ENCODE data around the gene CARD16. TPM values are rescaled to one million over a fixed set of nuclear protein-coding genes. Genes with fewer than 3 reads are reported as not detected.
A peak's percentile ranks its signal among the peaks of the same experiment; 100 is the strongest.

Gene CARD16
- total RNA-seq, 5 donors from 2014 or later (not counting 1 experiment from before 2014, with no cell fraction given) = 39.0 to 52.3 (median 44.9) TPM

DNA sequence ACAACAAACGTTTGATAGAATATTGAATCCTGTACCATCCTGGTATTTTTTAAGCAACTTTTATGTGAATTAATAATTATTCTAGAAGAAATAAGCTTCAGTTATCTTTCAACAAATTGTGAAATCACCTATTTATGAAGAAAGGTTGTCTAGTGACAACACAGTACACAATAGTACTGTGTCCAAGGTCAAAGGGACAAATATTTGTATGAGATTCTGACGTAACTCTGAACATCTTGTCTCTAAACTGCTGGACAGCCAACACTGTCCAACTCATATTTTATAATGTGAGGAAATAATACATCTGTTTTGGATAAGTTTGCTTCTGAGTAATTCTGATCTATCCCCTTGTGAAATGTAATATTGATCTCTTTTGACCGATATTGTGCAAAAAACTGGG is 41.1 kb downstream of the CARD16 start:
- no peaks in the 10 kb centered on the region for H3K9me3 Mint-ChIP-seq
- H3K4me1 ChIP-seq (ENCODE audit: control insufficient read depth in 1 of 2, extremely low read depth in 1 of 2, insufficient read depth in 2 of 2, low read length in 2 of 2) = no peaks in the 10 kb centered on the region
- DNase-seq = no peak
- ChIA-PET CTCF (no interaction called here), POLR2A (no interaction called here)
- H3K27me3 ChIP-seq (replicated peaks in 1 of 2; ENCODE audit: control insufficient read depth in 2 of 2, extremely low read depth in 1 of 2, insufficient read depth in 2 of 2, low read length in 1 of 2) = no peaks in the 10 kb centered on the region
- H3K4me1 Mint-ChIP-seq = peaks cover 5 to 8% (median 7%) of the 10 kb centered on the region in 3 donors
- no peaks in the 10 kb centered on the region for H3K36me3 ChIP-seq (ENCODE audit: control insufficient read depth in 2 of 2, extremely low read depth in 1 of 2, insufficient read depth in 1 of 2, low read length in 1 of 2)
- no CpG with 5 or more reads among the region's 3 CpGs for WGBS (ENCODE audit: insufficient coverage)
- H3K4me3 ChIP-seq (ENCODE audit: control insufficient read depth in 1 of 2, extremely low read depth in 1 of 2, low read length in 1 of 2) = no peak overlapping the region
- H3K9me3 ChIP-seq = no peaks in the 10 kb centered on the region
- no peak overlapping the region for H3K27ac ChIP-seq (ENCODE audit: low read length)
- no peaks in the 10 kb centered on the region for H3K27me3 Mint-ChIP-seq
- H3K4me3 Mint-ChIP-seq = no peak overlapping the region
- no peak for ATAC-seq (replicated peaks in 1 of 4)
- no peak overlapping the region for H3K27ac Mint-ChIP-seq
- H3K36me3 Mint-ChIP-seq = no peaks in the 10 kb centered on the region

- no peaks in the 10 kb centered on the region for H3K27me3 Mint-ChIP-seq
- no peak overlapping the region for H3K27ac Mint-ChIP-seq
- H3K9me3 Mint-ChIP-seq = no peaks in the 10 kb centered on the region
- ChIA-PET POLR2A (no interaction called here), CTCF (interaction anchor here in 1 of 2 donors (0.6 kb wide), 1 partner anchor 1063 kb away, joined by 8 read pairs; no protein-coding TSS in a partner anchor)
- whole genome bisulfite sequencing (ENCODE audit: insufficient coverage) = no CpG with 5 or more reads among the region's 2 CpGs
- H3K36me3 Mint-ChIP-seq = no peaks in the 10 kb centered on the region
- H3K4me1 Mint-ChIP-seq = peaks cover 5 to 8% (median 7%) of the 10 kb centered on the region in 3 donors
- no peaks in the 10 kb centered on the region for H3K36me3 ChIP-seq (ENCODE audit: control insufficient read depth in 2 of 2, extremely low read depth in 1 of 2, insufficient read depth in 1 of 2, low read length in 1 of 2)
- H3K27ac ChIP-seq (ENCODE audit: low read length) = no peak overlapping the region
- no peak overlapping the region for H3K4me3 ChIP-seq (ENCODE audit: control insufficient read depth in 1 of 2, extremely low read depth in 1 of 2, low read length in 1 of 2)
- no peak for ATAC-seq (replicated peaks in 1 of 4)
- no peak overlapping the region for H3K4me3 Mint-ChIP-seq
- no peak for DNase-seq
- H3K27me3 ChIP-seq (replicated peaks in 1 of 2; ENCODE audit: control insufficient read depth in 2 of 2, extremely low read depth in 1 of 2, insufficient read depth in 2 of 2, low read length in 1 of 2) = no peaks in the 10 kb centered on the region
- H3K9me3 ChIP-seq = no peaks in the 10 kb centered on the region
- no peaks in the 10 kb centered on the region for H3K4me1 ChIP-seq (ENCODE audit: control insufficient read depth in 1 of 2, extremely low read depth in 1 of 2, insufficient read depth in 2 of 2, low read length in 2 of 2)
Observed at GRCh38 chr11:105003151-105003550, 42.0 kb downstream of the CARD16 start.

- Mint-ChIP-seq H3K4me3 (no peak overlapping the region), H3K9me3 (no peaks in the 10 kb centered on the region), H3K36me3 (no peaks in the 10 kb centered on the region), H3K27ac (no peak overlapping the region), H3K4me1 (peaks cover 5 to 8% (median 7%) of the 10 kb centered on the region in 3 donors), H3K27me3 (no peaks in the 10 kb centered on the region)
- DNase-seq (peak in 33 of 35 experiments; percentile 7 to 73 (median 34)), ATAC-seq (replicated peaks in 1 of 4) (peak; percentile 61 to 84 (median 70))
- WGBS (ENCODE audit: insufficient coverage) = 72% methylated on average over 7 of the region's 7 CpGs
- Histone ChIP-seq H3K27ac (ENCODE audit: low read length) (no peak overlapping the region), H3K4me1 (ENCODE audit: control insufficient read depth in 1 of 2, extremely low read depth in 1 of 2, insufficient read depth in 2 of 2, low read length in 2 of 2) (no peaks in the 10 kb centered on the region), H3K9me3 (no peaks in the 10 kb centered on the region), H3K36me3 (ENCODE audit: control insufficient read depth in 2 of 2, extremely low read depth in 1 of 2, insufficient read depth in 1 of 2, low read length in 1 of 2) (no peaks in the 10 kb centered on the region), H3K27me3 (replicated peaks in 1 of 2; ENCODE audit: control insufficient read depth in 2 of 2, extremely low read depth in 1 of 2, insufficient read depth in 2 of 2, low read length in 1 of 2) (no peaks in the 10 kb centered on the region), H3K4me3 (ENCODE audit: control insufficient read depth in 1 of 2, extremely low read depth in 1 of 2, low read length in 1 of 2) (no peak overlapping the region)
- POLR2A ChIA-PET = no interaction called here
- CTCF ChIA-PET = interaction anchor here in 1 of 2 donors (0.5 to 1.5 kb wide), 5 partner anchors 10 to 391 kb away, joined by 3 to 9 read pairs (median 4); partner anchors contain the start of gene CASP4
Observed at GRCh38 chr11:105000797-105001196, 44.3 kb downstream of the CARD16 start.

DNA sequence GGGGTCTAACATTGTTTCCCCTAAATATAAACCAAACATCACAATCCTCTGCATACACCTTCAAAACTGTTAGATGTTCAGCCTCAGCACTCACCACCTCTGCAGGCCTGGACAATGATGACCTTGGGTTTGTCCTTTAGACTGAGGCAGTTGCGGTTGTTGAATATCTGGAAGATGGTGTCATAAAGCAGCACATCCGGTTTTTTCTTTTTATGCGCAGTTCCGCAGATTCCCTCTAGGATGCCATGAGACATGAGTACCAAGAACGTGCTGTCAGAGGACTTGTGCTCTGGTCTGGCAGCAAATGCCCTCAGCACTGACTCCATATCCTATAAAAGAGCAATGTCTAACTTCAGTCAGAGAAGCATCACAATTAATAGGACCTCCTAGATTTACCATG is 45.0 kb downstream of the CARD16 start:
- H3K27me3 ChIP-seq (replicated peaks in 1 of 2; ENCODE audit: control insufficient read depth in 2 of 2, extremely low read depth in 1 of 2, insufficient read depth in 2 of 2, low read length in 1 of 2) = no peaks in the 10 kb centered on the region
- H3K36me3 ChIP-seq (ENCODE audit: control insufficient read depth in 2 of 2, extremely low read depth in 1 of 2, insufficient read depth in 1 of 2, low read length in 1 of 2) = no peaks in the 10 kb centered on the region
- no peak for ATAC-seq (replicated peaks in 1 of 4)
- DNase-seq = peak in 5 of 35 experiments; percentile 2 to 34 (median 2)
- WGBS (ENCODE audit: insufficient coverage) = 95% methylated on average over 4 of the region's 5 CpGs
- H3K4me1 ChIP-seq (ENCODE audit: control insufficient read depth in 1 of 2, extremely low read depth in 1 of 2, insufficient read depth in 2 of 2, low read length in 2 of 2) = no peaks in the 10 kb centered on the region
- no peaks in the 10 kb centered on the region for H3K9me3 ChIP-seq
- Mint-ChIP-seq H3K27me3 (no peaks in the 10 kb centered on the region), H3K4me1 (peaks cover 5 to 9% (median 7%) of the 10 kb centered on the region in 3 donors), H3K4me3 (no peak overlapping the region), H3K9me3 (no peaks in the 10 kb centered on the region), H3K27ac (no peak overlapping the region), H3K36me3 (no peaks in the 10 kb centered on the region)
- CTCF ChIA-PET = interaction anchor here in 1 of 2 donors (0.9 to 1.1 kb wide), 3 partner anchors 11 to 391 kb away, joined by 4 to 9 read pairs (median 4); partner anchors contain the start of gene CASP4
- H3K4me3 ChIP-seq (ENCODE audit: control insufficient read depth in 1 of 2, extremely low read depth in 1 of 2, low read length in 1 of 2) = no peak overlapping the region
- POLR2A ChIA-PET = no interaction called here
- H3K27ac ChIP-seq (ENCODE audit: low read length) = no peak overlapping the region

DNA sequence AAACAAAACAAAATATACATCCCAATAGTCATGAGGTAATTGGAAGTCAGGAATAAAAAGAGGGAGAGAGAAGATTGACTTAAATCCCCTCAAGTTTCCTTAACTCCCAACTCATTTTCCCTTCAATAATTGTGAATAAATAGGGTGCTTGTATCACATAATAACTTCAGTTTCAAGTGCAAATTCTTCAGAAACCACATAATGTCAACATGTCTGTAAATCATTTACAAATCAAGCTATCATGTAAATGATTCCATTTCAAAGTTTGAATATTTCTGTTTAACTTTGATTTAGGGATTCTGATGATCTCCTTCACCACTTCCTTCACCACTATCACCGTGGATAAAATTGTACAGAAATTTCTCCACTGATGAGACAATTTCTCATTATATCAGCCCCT is 45.4 kb downstream of the CARD16 start:
- DNase-seq (no peak), ATAC-seq (replicated peaks in 1 of 4) (no peak)
- Mint-ChIP-seq H3K9me3 (no peaks in the 10 kb centered on the region), H3K4me1 (peaks cover 7 to 13% (median 10%) of the 10 kb centered on the region in 3 donors), H3K27me3 (no peaks in the 10 kb centered on the region), H3K36me3 (no peaks in the 10 kb centered on the region), H3K4me3 (no peak overlapping the region), H3K27ac (no peak overlapping the region)
- Histone ChIP-seq H3K27me3 (replicated peaks in 1 of 2; ENCODE audit: control insufficient read depth in 2 of 2, extremely low read depth in 1 of 2, insufficient read depth in 2 of 2, low read length in 1 of 2) (no peaks in the 10 kb centered on the region), H3K9me3 (no peaks in the 10 kb centered on the region), H3K4me1 (ENCODE audit: control insufficient read depth in 1 of 2, extremely low read depth in 1 of 2, insufficient read depth in 2 of 2, low read length in 2 of 2) (no peaks in the 10 kb centered on the region), H3K27ac (ENCODE audit: low read length) (no peak overlapping the region), H3K36me3 (ENCODE audit: control insufficient read depth in 2 of 2, extremely low read depth in 1 of 2, insufficient read depth in 1 of 2, low read length in 1 of 2) (no peaks in the 10 kb centered on the region), H3K4me3 (ENCODE audit: control insufficient read depth in 1 of 2, extremely low read depth in 1 of 2, low read length in 1 of 2) (no peak overlapping the region)
- no CpG with 5 or more reads among the region's 1 CpG for WGBS (ENCODE audit: insufficient coverage)
- POLR2A ChIA-PET = no interaction called here
- CTCF ChIA-PET = no interaction called here

DNA sequence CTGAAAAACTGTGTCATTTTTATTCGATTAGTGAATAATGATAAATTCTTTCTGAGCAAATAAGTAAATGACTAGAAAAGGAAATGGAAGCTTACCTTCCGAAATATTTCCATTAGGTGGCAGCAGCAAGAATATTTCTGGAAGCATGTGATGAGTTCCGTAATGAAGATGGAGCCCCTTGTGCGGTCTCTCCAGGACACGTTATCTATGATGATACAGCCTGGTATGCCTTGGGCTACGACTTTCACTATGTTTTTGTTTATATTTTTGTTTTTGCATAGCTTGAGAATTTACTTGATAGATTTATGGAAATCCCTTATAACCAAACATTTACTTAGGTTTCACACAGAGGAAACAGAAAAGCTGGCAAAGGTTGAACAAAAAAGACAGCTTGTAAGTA is 47.8 kb downstream of the CARD16 start:
- no peak overlapping the region for H3K4me3 ChIP-seq (ENCODE audit: control insufficient read depth in 1 of 2, extremely low read depth in 1 of 2, low read length in 1 of 2)
- ATAC-seq (replicated peaks in 1 of 4) = no peak
- no peak overlapping the region for H3K4me3 Mint-ChIP-seq
- DNase-seq = no peak
- no CpG with 5 or more reads among the region's 6 CpGs for WGBS (ENCODE audit: insufficient coverage)
- H3K27me3 Mint-ChIP-seq = no peaks in the 10 kb centered on the region
- H3K9me3 Mint-ChIP-seq = no peaks in the 10 kb centered on the region
- H3K4me1 ChIP-seq (ENCODE audit: control insufficient read depth in 1 of 2, extremely low read depth in 1 of 2, insufficient read depth in 2 of 2, low read length in 2 of 2) = no peaks in the 10 kb centered on the region
- H3K36me3 Mint-ChIP-seq = no peaks in the 10 kb centered on the region
- no peaks in the 10 kb centered on the region for H3K36me3 ChIP-seq (ENCODE audit: control insufficient read depth in 2 of 2, extremely low read depth in 1 of 2, insufficient read depth in 1 of 2, low read length in 1 of 2)
- ChIA-PET POLR2A (interaction anchor here in 1 of 2 donors (1.1 kb wide), 1 partner anchor 50 kb away, joined by 4 read pairs; no protein-coding TSS in a partner anchor), CTCF (interaction anchor here in 1 of 2 donors (1.1 kb wide), 1 partner anchor 174 kb away, joined by 3 read pairs; no protein-coding TSS in a partner anchor)
- no peaks in the 10 kb centered on the region for H3K27me3 ChIP-seq (replicated peaks in 1 of 2; ENCODE audit: control insufficient read depth in 2 of 2, extremely low read depth in 1 of 2, insufficient read depth in 2 of 2, low read length in 1 of 2)
- peaks cover 15 to 21% (median 18%) of the 10 kb centered on the region in 3 donors for H3K4me1 Mint-ChIP-seq
- no peak overlapping the region for H3K27ac Mint-ChIP-seq
- no peak overlapping the region for H3K27ac ChIP-seq (ENCODE audit: low read length)
- no peaks in the 10 kb centered on the region for H3K9me3 ChIP-seq
